Type B pancreatic cell (in vitro differentiated cells): ENCODE results near the gene CPEB3. TPM values are rescaled to one million over a fixed set of nuclear protein-coding genes. Genes with fewer than 3 reads are reported as not detected.

ENCODE experiments used
- DNase-seq: peaks from one replicate; pipeline ENCODE4 v3.0.0; 2021; ENCODE audit warnings: mixed read lengths; ENCODE audit not compliant: unreplicated experiment; ENCODE audit errors: extremely low spot score
- H3K27ac Mint-ChIP-seq: 2 replicates; pipeline ENCODE4 v1.8.0; 2021; ENCODE audit warnings: mild to moderate bottlenecking, mixed read lengths
- H3K27me3 Mint-ChIP-seq: 2 replicates; pipeline ENCODE4 v1.8.0; 2021; ENCODE audit warnings: mixed read lengths
- H3K36me3 Mint-ChIP-seq: 2 replicates; pipeline ENCODE4 v1.8.0; 2021; ENCODE audit warnings: mixed read lengths
- H3K4me1 Mint-ChIP-seq: one replicate; pipeline ENCODE4 v1.8.0; 2021; ENCODE audit warnings: mixed read lengths; ENCODE audit not compliant: unreplicated experiment
- H3K4me3 Mint-ChIP-seq: 2 replicates; pipeline ENCODE4 v1.8.0; 2021; ENCODE audit warnings: mild to moderate bottlenecking, mixed read lengths
- H3K9me3 Mint-ChIP-seq: 2 replicates; pipeline ENCODE4 v1.8.0; 2021; ENCODE audit warnings: mixed read lengths
- CTCF ChIP-seq: fragments of 200-600 bp; sonication (generic); conservative IDR thresholded peaks from 2 replicates; pipeline ENCODE4 v1.5.0; 2021; ENCODE audit warnings: antibody characterized with exemption, mild to moderate bottlenecking
- total RNA-seq: library from RNA; stranded (reverse); gene quantifications from 2 replicates; pipeline ENCODE4 v1.2.1, GENCODE V29; 2021; ENCODE audit warnings: low replicate concordance

Gene CPEB3
- total RNA-seq, 1 donor from 2014 or later, result 2.3 TPM

GRCh38 chr10:92075829-92076228, 215.0 kb downstream of the CPEB3 start:
- H3K36me3 Mint-ChIP-seq, result peaks cover 8% of the 10 kb centered on the region
- no peak for TF ChIP-seq CTCF
- no peaks in the 10 kb centered on the region for H3K27me3 Mint-ChIP-seq
- no peak overlapping the region for H3K27ac Mint-ChIP-seq
- no peaks in the 10 kb centered on the region for H3K4me1 Mint-ChIP-seq
- H3K4me3 Mint-ChIP-seq, result no peak overlapping the region
- no peaks in the 10 kb centered on the region for H3K9me3 Mint-ChIP-seq
- no peak for DNase-seq

DNA sequence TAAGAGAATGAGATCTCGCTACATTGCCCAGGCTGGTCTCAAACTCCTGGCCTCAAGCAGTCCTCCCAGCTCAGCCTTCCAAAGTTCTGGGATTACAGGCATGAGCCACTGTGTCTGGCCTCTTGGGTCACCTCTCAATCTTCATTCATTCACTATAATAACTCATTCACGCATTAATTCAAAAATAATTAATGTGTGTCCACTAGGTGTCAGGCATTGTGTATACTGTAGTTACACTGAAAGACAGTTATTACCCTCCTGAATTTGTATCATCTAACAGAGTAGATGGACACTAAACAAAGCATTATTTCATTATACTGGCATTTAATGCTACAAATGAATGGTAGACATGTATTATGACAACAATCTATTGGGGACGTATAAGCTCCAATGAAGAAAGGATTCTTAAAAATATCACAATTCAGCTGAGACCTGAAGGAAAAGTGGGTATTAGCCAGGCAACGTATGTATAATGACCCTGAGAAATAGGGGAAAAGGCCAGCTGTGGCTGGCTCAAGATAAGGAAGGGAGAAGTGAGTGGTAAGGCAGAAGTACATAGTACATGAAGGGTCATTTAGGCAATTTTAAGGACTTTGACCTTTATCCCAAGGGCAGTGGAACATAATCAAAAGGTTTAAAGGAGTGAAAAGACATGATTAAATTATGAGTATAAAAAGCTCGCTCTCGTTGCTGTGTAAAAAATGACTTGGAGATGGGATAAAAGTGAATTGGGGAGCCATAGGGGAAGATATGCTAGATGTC, 216.6 kb downstream of the CPEB3 start:
- Mint-ChIP-seq H3K36me3 (peaks cover 8% of the 10 kb centered on the region), H3K27me3 (no peaks in the 10 kb centered on the region), H3K9me3 (no peaks in the 10 kb centered on the region), H3K4me1 (no peaks in the 10 kb centered on the region), H3K27ac (no peak overlapping the region), H3K4me3 (no peak overlapping the region)
- peak; percentile 29 for TF ChIP-seq CTCF
- DNase-seq, result no peak

GRCh38 chr10:92068900-92069299, 222.0 kb downstream of the CPEB3 start:
- no peak for DNase-seq
- H3K27ac Mint-ChIP-seq, result no peak overlapping the region
- H3K36me3 Mint-ChIP-seq, result no peaks in the 10 kb centered on the region
- no peaks in the 10 kb centered on the region for H3K9me3 Mint-ChIP-seq
- H3K4me3 Mint-ChIP-seq, result no peak overlapping the region
- H3K27me3 Mint-ChIP-seq, result no peaks in the 10 kb centered on the region
- H3K4me1 Mint-ChIP-seq, result no peaks in the 10 kb centered on the region
- TF ChIP-seq CTCF, result no peak

DNA sequence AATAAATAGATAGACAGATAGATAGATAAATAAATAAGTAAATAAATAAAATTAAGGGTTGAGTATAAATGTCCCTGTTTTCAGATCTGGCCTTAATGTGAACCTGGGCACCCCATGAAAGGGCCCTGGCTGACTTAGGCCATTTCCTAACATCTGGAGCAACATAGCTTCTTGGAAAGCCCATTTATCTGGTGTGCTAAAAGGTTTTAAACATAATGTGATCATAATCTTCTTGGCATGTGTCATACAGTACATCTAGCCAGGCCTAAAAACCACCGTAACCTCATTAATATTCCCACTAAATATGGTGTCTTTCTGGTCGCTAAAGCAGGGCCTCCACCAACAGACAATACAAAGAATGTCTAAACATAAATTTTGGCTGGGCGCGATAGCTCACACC, 224.5 kb downstream of the CPEB3 start:
- TF ChIP-seq CTCF, result no peak
- Mint-ChIP-seq H3K4me3 (no peak overlapping the region), H3K4me1 (no peaks in the 10 kb centered on the region), H3K9me3 (no peaks in the 10 kb centered on the region), H3K36me3 (no peaks in the 10 kb centered on the region), H3K27ac (no peak overlapping the region), H3K27me3 (no peaks in the 10 kb centered on the region)
- no peak for DNase-seq

- no peak for TF ChIP-seq CTCF
- no peak overlapping the region for H3K27ac Mint-ChIP-seq
- H3K27me3 Mint-ChIP-seq, result no peaks in the 10 kb centered on the region
- H3K9me3 Mint-ChIP-seq, result no peaks in the 10 kb centered on the region
- DNase-seq, result no peak
- H3K4me1 Mint-ChIP-seq, result no peaks in the 10 kb centered on the region
- no peak overlapping the region for H3K4me3 Mint-ChIP-seq
- no peaks in the 10 kb centered on the region for H3K36me3 Mint-ChIP-seq
Measured at GRCh38 chr10:92064506-92064905, 226.4 kb downstream of the CPEB3 start.
